SK-N-SH (cell line): ENCODE data around the gene NLGN1.

Experiments used
- CHD2 ChIP-seq: fragments of 150-350 bp; IDR thresholded peaks from 2 replicates; pipeline ENCODE4 v1.6.1; 2018; ENCODE audit warnings: low read length; ENCODE audit not compliant: partially characterized antibody
- CTCF ChIP-seq: fragments of 200-600 bp; sonication (generic); IDR thresholded peaks from 2 replicates; pipeline ENCODE4 v1.6.1; 2017; ENCODE audit warnings: antibody characterized with exemption, mild to moderate bottlenecking, moderate library complexity
- ELF1 ChIP-seq: IDR thresholded peaks from 2 replicates; pipeline ENCODE4 v1.4.0; 2012
- EP300 ChIP-seq, 2 experiments: IDR thresholded peaks; 2 replicates each; pipeline versions ENCODE4 v1.4.0 to v1.6.1; 2012; ENCODE audit warnings: borderline replicate concordance in 1 of 2, low read depth in 1 of 2, low read length in 1 of 2
- JUND ChIP-seq: IDR thresholded peaks from 2 replicates; pipeline ENCODE4 v1.4.0; 2012
- NFIC ChIP-seq: IDR thresholded peaks from 2 replicates; pipeline ENCODE4 v1.4.0; 2012; ENCODE audit warnings: borderline replicate concordance
- RCOR1 ChIP-seq: fragments of 150-350 bp; IDR thresholded peaks from 2 replicates; pipeline ENCODE4 v1.6.1; 2017; ENCODE audit warnings: antibody characterized with exemption, low read length
- RFX5 ChIP-seq: IDR thresholded peaks from 2 replicates; pipeline ENCODE4 v1.6.1; 2012; ENCODE audit warnings: mild to moderate bottlenecking, improper control_type of control experiment, low read length
- SIN3A ChIP-seq: IDR thresholded peaks from 2 replicates; pipeline ENCODE4 v1.6.1; 2012; ENCODE audit warnings: low read depth, mild to moderate bottlenecking, low read length, moderate library complexity, borderline replicate concordance
- TCF12 ChIP-seq: IDR thresholded peaks from 2 replicates; pipeline ENCODE4 v1.4.0; 2012
- TEAD4 ChIP-seq: IDR thresholded peaks from 2 replicates; pipeline ENCODE4 v1.4.0; 2012; ENCODE audit warnings: mild to moderate bottlenecking, borderline replicate concordance; ENCODE audit not compliant: insufficient read depth
- USF2 ChIP-seq: fragments of 150-350 bp; IDR thresholded peaks from 2 replicates; pipeline ENCODE4 v1.6.1; 2017; ENCODE audit warnings: antibody characterized with exemption, low read length, low read depth, borderline replicate concordance
- TF ChIP-seq, protein P1 (sequence below): IDR thresholded peaks from 2 replicates; pipeline ENCODE4 v1.6.1; 2012; ENCODE audit warnings: mild to moderate bottlenecking, low read depth, low read length, moderate library complexity

GRCh38 chr3:173402656-173403055, 5.1 kb downstream of the NLGN1 start:
- no peak for TF ChIP-seq RFX5
- TF ChIP-seq EP300 (IDR thresholded peaks at IDR 0.05; ENCODE audit: borderline replicate concordance in 1 of 2, low read depth in 1 of 2, low read length in 1 of 2): no peak
- TF ChIP-seq, protein P1, sequence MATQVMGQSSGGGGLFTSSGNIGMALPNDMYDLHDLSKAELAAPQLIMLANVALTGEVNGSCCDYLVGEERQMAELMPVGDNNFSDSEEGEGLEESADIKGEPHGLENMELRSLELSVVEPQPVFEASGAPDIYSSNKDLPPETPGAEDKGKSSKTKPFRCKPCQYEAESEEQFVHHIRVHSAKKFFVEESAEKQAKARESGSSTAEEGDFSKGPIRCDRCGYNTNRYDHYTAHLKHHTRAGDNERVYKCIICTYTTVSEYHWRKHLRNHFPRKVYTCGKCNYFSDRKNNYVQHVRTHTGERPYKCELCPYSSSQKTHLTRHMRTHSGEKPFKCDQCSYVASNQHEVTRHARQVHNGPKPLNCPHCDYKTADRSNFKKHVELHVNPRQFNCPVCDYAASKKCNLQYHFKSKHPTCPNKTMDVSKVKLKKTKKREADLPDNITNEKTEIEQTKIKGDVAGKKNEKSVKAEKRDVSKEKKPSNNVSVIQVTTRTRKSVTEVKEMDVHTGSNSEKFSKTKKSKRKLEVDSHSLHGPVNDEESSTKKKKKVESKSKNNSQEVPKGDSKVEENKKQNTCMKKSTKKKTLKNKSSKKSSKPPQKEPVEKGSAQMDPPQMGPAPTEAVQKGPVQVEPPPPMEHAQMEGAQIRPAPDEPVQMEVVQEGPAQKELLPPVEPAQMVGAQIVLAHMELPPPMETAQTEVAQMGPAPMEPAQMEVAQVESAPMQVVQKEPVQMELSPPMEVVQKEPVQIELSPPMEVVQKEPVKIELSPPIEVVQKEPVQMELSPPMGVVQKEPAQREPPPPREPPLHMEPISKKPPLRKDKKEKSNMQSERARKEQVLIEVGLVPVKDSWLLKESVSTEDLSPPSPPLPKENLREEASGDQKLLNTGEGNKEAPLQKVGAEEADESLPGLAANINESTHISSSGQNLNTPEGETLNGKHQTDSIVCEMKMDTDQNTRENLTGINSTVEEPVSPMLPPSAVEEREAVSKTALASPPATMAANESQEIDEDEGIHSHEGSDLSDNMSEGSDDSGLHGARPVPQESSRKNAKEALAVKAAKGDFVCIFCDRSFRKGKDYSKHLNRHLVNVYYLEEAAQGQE: no peak
- TF ChIP-seq USF2: no peak
- TF ChIP-seq JUND: no peak
- TF ChIP-seq CHD2: no peak
- TF ChIP-seq CTCF: no peak
- TF ChIP-seq TEAD4: no peak
- no peak for TF ChIP-seq RCOR1
- no peak for TF ChIP-seq ELF1
- no peak for TF ChIP-seq NFIC
- no peak for TF ChIP-seq SIN3A
- TF ChIP-seq TCF12: no peak
